CD4-positive, alpha-beta T cell treated with Interferon alpha-2 for 1 hour (primary cell): ENCODE data around the gene ILF2.
A peak's percentile ranks its signal among the peaks of the same experiment; 100 is the strongest.
"Not testable (repeated sequence)": the region's sequence is repeated elsewhere in the genome, so short reads cannot be mapped to it uniquely, and the experiment has no call there.

Experiments used
- DNase-seq, 2 donors: peaks; one replicate each; pipeline ENCODE4 v3.0.0-alpha.2; 2020 to 2022

The ILF2 gene

DNA sequence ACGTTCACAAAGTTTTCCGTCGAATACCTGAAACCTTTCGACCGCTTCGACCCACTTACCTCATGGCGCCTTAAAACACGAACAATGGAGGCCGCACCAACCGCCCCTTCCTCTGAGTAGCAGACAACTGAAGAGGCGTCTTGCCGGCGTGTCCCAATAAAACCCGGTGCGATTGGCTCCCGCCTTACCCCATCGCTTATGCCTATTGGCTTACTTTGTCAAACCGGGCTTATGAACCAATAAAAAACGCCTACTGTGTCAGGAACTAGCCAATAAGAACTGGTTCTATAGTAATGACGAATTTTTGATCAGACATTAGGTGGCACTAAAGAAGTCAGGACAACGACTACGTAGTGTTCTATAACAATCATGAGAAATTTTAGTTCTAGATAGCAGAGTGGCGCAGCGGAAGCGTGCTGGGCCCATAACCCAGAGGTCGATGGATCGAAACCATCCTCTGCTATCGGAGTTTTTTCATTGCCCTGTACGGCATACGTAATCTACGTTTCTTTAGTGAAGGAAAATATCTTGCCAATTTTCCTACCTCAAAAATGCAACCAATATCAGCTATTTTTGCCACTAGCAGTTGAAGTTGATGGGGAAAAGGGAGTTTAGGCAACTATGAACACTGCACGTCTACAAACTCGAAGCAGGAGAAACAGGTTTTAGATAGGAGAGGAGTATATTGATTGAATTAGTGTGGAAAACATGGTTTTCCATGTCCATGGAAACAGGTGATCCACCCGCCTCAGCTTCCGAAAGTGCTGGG, at the start of gene ILF2:
Gene ILF2 (minus strand): TSS at position 135 of the 769 bp plus-strand sequence. CDS start 71 bp downstream, at position 64.
- peak; percentile 99 for DNase-seq

DNA sequence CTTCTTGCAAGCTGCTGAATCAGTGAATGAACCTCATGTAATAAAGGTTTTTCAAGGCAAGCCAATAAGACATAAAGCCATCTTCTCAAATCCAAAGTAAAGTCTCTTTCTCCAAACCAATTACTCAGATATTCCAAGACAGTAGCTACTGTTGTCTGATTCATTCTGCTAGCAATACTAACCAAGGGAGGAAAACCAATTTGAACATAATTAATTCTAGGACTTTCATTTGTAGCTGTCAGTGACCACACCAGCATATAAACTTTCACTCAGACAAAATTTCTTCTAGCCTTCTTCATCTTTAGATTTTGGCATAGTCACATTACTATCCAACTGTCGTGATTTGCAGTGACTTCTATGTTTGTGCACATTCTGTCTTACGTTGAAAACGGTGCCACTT, 46.5 kb upstream of the ILF2 start:
- no peak for DNase-seq

DNA sequence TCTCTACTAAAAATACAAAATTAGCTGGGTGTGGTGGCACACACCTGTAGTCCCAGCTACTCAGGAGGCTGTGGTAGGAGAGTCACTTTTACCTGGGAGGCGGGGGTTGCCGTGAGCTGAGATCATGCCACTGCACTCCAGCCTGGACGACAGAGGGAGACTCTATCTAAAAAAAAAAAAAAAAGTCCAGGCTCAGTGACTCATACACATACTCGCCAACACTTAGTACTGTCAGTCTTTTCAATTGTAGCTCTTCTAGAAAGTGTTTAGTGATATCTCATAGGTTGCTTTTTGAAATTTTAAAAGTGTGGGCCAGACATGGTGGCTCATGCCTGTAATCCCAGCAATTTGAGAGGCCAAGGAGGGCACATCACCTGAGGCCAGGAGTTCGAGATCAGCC, 45.4 kb upstream of the ILF2 start:
- not testable (repeated sequence) for DNase-seq

DNA sequence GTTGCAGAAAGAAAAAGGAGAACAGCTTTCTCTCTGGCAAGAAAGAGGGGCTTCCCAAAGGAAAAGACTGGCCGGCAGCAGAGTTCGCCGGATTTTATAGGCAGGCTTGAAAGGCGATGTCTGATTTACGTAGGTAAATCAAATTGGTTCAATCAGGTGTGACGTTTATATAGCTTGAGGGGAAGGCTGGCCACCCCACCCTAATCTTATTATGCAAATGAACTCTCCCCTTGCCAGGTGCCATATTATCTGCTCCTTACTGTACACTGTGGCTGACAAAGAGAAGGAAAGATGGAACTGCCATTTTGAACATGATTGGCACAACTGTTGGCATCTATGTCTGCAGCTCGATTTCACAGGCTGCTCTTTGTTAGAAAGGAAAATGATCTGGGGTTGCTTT, 40.2 kb upstream of the ILF2 start:
- no peak for DNase-seq

DNA sequence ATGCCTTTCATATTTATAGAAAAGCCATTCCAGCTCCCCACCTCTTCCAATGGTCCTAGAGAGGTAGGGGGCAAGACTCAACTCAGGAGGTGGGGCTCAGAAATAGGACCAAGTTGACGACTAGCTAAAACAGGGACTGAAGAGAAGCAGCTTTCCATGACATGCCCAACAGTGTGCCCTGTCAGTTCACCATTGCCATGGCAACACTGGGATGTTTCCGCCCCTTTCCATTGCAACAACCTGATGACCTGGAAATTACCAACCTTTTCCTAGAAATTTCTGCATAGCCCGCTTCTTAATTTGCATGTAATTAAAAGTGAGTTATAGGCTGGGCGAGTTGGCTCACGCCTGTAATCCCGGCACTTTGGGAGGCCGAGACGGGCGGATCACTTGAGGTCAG, 34.7 kb upstream of the ILF2 start:
- DNase-seq = no peak

DNA sequence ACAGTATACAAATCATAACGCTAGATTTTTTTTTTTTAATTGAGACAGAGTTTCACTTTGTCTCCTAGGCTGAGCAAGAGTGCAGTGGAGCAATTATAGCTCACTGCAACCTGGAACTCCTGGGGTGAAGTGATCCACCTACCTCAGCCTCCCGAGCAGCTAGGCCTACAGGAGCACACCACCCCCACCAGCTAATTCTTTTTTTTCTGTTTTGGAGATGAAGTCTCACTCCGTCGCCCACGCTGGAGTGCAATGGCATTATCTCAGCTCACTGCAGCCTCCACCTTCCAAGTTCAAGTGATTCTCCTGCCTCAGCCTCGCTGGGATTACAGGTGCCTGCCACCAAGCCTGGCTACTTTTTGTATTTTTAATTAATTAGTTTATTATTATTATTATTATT, 29.0 kb upstream of the ILF2 start:
- DNase-seq = no peak

DNA sequence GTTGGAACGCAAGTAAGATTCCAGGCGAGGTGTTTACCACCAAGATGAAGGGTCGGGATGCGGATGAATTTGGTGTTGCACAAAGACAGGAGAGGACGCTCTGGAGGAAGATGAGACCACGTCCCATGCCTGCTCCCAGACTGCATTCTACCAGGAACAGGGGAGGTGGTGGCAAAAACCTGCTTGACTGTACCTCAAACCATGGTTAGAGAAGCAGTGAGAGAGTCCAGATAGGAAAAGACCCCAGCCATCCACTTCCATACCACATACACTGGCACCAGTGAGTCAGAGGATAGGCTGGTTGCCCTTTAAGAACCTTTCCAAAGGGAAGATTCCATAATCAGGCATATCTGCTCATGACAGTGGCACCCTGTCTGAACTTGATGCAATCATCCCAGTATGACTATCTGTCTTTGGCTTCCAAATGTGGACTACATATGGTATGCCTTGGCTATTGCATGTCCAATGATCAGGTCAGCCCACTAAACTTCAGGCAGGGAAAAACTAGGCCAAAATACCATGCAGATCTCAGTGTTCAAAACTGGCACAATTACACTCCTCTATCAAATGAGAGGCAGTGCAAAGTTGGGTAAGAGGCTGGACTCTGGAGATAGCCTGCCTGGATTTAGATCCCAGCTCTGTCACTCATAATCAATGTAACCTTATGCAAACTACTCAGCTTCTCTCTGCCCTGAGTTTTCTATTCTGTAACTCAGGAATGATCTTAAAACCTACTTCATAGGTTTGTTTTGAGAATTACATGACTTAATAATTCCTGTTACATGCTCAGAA, 28.3 kb upstream of the ILF2 start:
- no peak for DNase-seq

DNA sequence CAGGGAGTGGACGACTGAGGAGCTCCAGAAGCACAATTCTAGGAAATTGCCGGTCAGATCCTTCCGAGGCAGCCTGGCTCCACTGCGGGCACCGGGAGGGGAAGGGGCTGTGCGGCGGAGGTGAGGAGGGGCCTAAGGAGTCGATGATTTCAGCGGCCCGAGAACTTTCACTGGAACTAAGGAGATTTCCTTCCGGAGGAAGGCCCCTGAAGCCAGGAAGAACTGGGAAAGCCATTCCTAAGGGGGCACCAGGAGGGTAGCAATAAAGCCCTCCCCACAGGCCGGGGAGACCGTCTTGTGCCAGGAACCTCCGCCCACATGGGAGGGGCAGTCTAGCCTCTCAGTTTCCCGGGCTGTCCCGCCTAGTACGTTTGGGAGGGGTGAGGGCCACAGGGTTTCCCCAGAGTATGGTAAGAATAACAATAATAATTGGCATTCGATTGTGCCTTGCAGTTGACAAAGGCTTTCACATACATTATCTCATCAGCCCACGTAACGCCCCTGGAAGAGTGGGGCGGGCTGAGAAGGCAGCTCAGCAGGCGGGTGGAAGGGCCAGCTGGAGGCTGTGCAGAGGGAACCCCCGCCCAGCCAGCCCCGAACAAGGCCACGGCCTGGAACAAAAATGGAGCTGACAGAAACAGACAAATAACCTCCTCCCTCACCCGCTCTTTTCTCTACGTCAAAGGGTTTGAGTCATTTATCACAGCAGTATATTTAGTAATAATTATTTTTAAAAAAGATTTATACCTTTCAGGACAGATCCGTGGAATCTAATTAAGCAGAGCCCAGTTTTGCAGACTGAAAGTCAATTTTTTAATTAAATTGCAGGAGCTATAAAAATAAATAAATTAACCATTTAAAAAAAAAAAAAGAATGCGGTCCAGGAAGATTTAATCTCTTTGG, 27.5 kb upstream of the ILF2 start:
- DNase-seq = no peak

DNA sequence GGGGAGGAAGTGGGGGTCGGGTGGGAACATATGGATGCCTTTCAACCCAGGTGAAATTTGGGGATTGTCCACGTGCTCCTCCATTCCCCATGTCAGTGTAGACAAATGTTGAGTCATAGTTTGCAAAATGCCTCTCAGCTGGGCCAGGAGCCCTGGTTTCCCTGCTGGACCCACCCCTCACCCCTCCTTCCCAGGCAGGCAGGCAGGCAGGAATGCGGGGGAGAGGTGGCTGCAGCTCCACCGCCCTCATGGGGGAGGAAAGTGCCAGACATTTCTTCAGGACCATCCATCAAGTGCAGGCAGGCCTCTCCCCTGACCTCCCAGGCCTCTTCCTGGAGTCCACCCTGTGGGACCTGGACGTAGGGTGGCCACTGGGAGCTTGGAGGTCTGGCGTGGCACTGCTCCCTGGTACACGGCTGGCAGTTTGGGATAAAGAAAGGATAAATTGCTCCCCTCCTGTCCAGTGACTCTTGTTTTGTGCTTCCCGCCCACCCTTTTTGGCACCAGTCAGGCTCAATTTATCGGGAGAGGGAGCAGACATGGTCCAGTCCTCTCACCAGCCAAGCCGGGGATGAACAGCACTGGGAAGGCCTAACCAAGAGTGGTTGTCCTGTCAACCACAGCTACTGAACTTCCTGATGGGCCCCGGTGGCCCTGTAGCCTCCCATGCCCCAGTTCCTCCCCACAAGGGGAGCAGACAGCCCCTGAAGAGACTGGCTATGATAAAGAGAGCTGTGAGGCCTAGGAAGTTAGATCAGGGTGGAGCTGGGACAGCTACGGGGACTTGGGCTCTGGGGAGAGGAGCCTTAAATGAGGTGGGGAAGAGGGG, 26.6 kb upstream of the ILF2 start:
- no peak for DNase-seq

DNA sequence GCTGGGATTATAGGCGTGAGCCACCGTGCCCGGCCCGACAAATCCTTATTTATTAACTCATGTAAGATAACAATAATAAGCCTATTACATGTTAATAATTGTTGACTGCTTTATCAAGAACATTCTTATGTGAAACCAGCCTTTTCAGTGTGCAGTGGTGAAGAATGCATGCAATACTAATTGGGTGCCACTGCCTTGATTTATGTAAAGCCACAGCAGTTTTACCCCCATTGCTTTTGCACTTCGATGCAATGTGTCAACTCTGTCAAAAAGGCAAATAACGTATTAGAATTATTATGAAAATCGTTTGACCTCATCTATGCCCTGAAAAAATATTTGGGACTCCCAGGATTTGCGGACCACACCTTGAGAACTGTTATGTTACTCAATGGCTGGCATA, 25.9 kb upstream of the ILF2 start:
- DNase-seq = no peak

DNA sequence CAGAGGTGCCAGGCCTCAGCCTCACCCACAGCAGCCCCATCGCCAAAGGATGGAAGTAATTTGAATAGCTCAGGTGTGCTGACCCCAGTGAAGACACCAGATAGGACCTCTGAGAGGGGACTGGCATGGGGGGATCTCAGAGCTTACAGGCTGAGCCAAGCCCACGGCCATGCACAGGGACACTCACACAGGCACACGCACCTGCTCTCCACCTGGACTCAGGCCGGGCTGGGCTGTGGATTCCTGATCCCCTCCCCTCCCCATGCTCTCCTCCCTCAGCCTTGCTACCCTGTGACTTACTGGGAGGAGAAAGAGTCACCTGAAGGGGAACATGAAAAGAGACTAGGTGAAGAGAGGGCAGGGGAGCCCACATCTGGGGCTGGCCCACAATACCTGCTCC, 22.7 kb upstream of the ILF2 start:
- no peak for DNase-seq

DNA sequence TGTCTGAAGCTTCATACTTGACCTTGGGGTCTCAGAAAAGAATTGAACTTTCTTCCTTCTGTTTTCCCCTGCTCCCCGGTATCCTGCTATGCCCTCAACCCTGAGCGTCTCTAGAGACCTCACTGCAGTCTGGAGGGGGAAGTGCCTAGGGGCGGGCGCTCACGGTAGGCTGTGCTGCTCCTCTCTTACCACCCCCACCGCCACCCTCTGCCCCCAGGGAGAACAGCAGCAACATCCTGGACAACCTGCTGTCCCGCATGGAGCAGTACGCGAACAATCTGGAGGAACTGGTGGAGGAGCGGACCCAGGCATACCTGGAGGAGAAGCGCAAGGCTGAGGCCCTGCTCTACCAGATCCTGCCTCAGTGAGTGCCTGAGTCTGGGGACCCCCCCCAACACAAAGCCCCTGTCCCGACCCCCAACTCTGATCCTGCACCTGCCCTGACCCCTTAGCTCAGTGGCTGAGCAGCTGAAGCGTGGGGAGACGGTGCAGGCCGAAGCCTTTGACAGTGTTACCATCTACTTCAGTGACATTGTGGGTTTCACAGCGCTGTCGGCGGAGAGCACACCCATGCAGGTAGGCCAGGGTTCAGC, 18.0 kb upstream of the ILF2 start:
- DNase-seq = no peak

DNA sequence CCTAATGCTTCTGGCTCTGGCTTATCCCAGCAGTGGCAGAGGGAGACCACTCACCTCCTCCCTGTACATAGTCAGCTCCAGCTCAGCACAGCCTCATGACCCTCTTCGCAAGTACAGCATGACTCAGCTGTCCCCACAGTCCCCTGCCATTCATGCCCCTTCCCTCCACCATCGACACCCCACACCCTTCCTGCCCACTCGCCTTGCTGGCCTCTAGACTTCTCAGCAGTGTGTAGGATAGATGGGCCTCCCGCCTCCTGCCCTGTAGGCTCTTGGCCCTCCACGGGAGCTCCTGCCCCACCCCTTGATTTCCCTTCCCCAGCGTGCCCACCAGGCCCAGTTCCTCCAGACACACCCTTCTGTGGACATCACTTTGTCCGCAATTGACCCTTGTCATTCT, 17.5 kb upstream of the ILF2 start:
- no peak for DNase-seq

DNA sequence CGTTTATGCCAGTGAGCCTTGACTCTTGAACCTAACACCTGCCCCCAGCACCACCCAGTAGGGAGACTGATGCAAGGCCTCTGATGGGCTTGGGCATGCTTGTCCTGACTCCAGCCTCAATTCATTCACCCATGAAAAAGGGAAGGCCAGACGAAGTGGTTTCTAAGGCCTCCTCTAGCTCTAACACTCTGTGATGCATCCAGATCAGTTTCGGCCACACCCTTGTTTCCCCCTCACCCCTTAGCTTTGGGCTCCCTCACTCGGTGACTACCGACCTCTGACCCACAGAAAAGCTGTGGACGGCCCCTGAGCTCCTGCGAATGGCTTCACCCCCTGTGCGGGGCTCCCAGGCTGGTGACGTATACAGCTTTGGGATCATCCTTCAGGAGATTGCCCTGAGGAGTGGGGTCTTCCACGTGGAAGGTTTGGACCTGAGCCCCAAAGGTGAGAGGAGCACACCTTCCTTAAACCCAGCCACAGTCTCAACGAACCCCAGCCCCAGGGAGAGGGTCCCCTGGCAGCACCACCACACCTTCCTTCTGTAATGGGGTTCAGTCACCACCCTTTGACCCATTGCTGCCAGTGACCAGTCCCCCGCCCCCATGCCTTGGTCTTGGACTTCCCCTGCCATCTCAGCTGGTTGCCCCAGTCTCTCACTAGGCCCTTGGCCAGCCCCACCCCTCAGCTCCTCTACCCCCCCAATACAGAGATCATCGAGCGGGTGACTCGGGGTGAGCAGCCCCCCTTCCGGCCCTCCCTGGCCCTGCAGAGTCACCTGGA, 16.7 kb upstream of the ILF2 start:
- no peak for DNase-seq

DNA sequence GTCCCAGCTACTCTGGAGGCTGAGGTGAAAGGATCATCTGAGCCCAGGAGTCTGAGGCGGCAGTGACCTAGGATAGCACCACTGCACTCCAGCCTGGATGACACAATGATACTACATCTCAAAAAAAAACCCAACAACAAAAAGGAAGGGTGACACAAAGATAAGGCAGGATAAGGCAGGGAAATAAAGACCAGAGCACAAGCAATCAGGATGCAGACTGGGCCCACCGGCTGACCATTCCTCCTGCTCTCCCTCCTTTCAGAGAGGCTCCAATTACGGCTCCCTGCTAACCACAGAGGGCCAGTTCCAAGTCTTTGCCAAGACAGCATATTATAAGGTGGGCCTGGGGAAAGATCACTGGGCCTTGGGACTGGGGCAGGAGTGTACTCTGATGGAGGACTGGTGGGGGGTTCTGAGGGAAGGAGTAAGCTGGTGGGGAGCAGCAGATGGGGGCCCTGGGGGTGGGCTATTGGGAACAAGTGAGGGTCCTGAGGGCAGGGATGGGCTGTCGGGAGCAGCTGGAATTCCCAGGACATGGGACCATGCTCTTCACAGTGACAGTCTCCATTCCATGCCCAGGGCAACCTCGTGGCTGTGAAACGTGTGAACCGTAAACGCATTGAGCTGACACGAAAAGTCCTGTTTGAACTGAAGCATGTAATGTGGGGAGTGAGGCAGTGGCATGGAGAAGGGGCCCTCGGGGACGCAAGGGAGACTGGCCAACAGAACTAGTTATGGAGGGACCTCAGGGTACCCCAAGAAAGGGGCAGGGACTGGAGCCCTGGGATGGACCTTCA, 14.9 kb upstream of the ILF2 start:
- DNase-seq = no peak

DNA sequence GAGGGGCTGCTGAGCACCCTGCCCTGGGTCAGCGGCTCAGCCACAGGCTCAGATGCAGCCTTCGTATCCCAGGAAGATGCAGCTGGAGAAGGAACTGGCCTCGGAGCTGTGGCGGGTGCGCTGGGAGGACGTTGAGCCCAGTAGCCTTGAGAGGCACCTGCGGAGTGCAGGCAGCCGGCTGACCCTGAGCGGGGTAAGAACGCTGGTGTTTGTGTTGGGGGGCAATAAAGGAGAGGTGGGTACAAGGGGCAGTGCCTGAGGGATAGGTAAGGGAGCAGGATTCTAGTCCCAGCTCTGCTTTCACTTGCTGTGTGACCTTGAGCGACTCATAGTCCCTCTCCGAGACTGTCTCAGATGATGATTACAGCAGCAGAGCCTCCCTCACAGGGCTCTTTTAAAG, 14.1 kb upstream of the ILF2 start:
- no peak for DNase-seq

DNA sequence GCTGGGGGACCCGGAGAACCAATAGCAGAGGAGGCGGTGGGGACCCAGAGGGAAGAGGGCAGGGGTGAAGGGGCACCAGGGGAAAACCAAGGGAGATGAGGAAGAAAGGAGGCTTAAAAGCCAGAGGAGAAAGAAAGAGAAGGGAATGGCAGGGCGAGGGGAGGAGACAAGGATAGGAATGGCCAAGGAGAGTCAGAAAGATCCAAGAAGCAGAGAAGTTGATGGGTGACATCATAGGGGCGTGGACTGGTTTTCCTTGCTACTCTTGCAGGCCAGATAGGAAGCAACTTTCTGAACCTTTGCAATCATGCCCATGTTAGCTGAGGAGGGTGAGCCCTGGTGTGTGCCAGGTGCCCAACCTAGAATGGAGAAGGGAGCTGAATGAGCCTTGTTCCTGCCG, 13.1 kb upstream of the ILF2 start:
- no peak for DNase-seq

DNA sequence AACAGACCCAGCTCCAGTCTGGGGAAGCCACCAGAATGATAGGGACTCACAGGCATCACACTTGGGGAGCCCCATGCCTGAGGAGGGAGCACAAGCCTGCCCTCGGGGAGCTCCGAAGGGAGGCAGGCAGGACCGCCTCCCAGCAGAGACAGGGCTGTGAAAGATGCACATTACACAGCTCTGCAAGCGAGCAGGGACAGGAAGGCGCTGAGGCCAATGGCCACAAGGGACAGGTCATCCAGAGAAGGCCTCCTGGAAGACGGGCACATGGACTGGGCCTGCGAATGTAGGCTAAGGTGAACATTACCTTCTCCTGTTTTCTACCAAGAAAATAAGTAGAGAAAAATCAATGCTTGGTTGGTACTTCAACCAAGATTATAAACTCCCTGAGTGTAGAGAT, 11.9 kb upstream of the ILF2 start:
- no peak for DNase-seq

DNA sequence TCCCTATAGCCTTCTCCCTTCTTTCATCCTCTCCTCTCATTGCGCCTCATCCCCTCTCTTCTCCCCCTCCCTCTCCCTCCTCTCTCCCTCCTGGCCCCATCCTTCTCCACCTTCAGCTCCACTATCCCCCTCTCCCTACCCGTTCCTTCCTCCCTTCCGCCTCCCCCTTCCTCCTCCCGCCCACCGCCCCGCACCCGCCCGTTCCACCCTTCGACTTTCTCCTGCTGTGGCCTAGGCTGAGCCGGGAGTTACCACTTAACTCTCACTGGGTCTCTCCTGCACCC, 9.3 kb upstream of the ILF2 start:
- no peak for DNase-seq

DNA sequence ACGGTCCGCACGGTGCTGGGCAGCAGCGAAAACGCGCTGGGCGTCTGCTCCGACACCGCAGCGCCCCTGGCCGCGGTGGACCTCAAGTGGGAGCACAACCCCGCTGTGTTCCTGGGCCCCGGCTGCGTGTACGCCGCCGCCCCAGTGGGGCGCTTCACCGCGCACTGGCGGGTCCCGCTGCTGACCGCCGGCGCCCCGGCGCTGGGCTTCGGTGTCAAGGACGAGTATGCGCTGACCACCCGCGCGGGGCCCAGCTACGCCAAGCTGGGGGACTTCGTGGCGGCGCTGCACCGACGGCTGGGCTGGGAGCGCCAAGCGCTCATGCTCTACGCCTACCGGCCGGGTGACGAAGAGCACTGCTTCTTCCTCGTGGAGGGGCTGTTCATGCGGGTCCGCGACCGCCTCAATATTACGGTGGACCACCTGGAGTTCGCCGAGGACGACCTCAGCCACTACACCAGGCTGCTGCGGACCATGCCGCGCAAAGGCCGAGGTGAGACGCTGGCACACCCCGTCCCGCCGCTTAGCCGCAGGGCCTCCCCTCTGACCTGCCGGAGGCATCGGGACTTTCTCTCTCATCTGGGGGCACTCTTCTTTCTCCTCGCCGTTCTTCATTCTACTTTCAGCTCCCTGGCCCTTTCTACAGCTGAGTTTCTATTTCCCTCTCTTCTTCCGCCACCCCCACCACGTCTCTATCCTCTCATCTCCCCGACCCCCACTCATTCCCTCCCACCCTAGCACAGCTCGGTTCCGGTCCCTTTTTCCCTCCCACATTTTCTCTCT, 8.7 kb upstream of the ILF2 start:
- DNase-seq = peak; percentile 8 to 16
